Upper lobe of left lung (tissue), 6 donors: Measurements from ENCODE around the gene COBLL1. TPM values are rescaled to one million over a fixed set of nuclear protein-coding genes. Genes with fewer than 3 reads are reported as not detected.

Source experiments
- ATAC-seq, 2 donors: fragments of 200-7000 bp; cut with Tn5 transposase; one replicate each; pipeline ENCODE4 v1.9.1; 2022; ENCODE audit warnings: mild to moderate bottlenecking in 2 of 2, moderate library complexity in 2 of 2; ENCODE audit not compliant: low FRiP score in 2 of 2
- DNase-seq, 2 donors: peaks; one replicate each; pipeline ENCODE4 v3.0.0-alpha.2; 2019 to 2020
- H3K27ac ChIP-seq, 4 donors: fragments of 200-600 bp; sonication (generic); one replicate each; pipeline ENCODE4 v1.5.1; 2016 to 2019
- H3K27me3 ChIP-seq, 4 donors: fragments of 200-600 bp; sonication (generic); one replicate each; pipeline ENCODE4 v1.5.1; 2017 to 2019
- H3K36me3 ChIP-seq, 4 donors: fragments of 200-600 bp; sonication (generic); one replicate each; pipeline ENCODE4 v1.5.1; 2016 to 2019
- H3K4me1 ChIP-seq, 4 donors: fragments of 200-600 bp; sonication (generic); one replicate each; pipeline ENCODE4 v1.5.1; 2018 to 2019
- H3K4me3 ChIP-seq, 4 donors: fragments of 200-600 bp; sonication (generic); one replicate each; pipeline ENCODE4 v1.5.1; 2017 to 2019; ENCODE audit warnings: mild to moderate bottlenecking in 2 of 4, moderate library complexity in 1 of 4
- H3K9me3 ChIP-seq, 4 donors: fragments of 200-600 bp; sonication (generic); one replicate each; pipeline ENCODE4 v1.5.1; 2018 to 2019
- CTCF ChIP-seq, 6 experiments: fragments of 450-650 bp in 4 of 6; fragments of 200-600 bp in 2 of 6; sonication (generic) in 2 of 6; IDR thresholded peaks; one replicate each; pipeline ENCODE4 v1.5.1; 2016 to 2019; ENCODE audit warnings: antibody characterized with exemption in 6 of 6
- EP300 ChIP-seq, 4 donors: sonication (generic); formaldehyde crosslinking; IDR thresholded peaks; one replicate each; pipeline ENCODE4 v1.5.1; 2017; ENCODE audit warnings: antibody characterized with exemption in 4 of 4, control low read depth in 2 of 4
- POLR2A ChIP-seq, 4 donors: fragments of 450-650 bp; IDR thresholded peaks; one replicate each; pipeline ENCODE4 v1.5.1; 2016 to 2017; ENCODE audit warnings: antibody characterized with exemption in 4 of 4, mild to moderate bottlenecking in 2 of 4
- POLR2AphosphoS5 ChIP-seq, 2 donors: sonication (generic); formaldehyde crosslinking; IDR thresholded peaks; one replicate each; pipeline ENCODE4 v1.5.1; 2017; ENCODE audit warnings: antibody characterized with exemption in 2 of 2
- WGBS, 2 donors: methylation state at CpG; one replicate each; pipeline ENCODE4 v1.1.5; 2017 to 2018; 5-methylcytosine and 5-hydroxymethylcytosine counted together
- total RNA-seq, 6 donors: library from RNA; depleted of rRNA in 4 of 6; stranded (reverse); fragments of >200 nt in 4 of 6; gene quantifications; one replicate each; pipeline versions ENCODE4 v1.1.0 to v1.2.1, GENCODE V29; 2016 to 2021
- donor health status: DM: no; HTN: no; CAD: no; lungs with moderate emphysema.
- donor health status: DM: no; HTN: yes; CAD: no; lungs with severe emphysema.

Gene COBLL1
- total RNA-seq, 6 donors from 2014 or later = 64.3 to 128 (median 90.1) TPM

- Histone ChIP-seq H3K36me3 (peaks cover 0 to 36% (median 6%) of the 10 kb centered on the region in 4 donors), H3K4me1 (peaks cover 0 to 4% (median 0%) of the 10 kb centered on the region in 4 donors), H3K27ac (no peak overlapping the region), H3K4me3 (no peak overlapping the region), H3K27me3 (no peaks in the 10 kb centered on the region), H3K9me3 (no peaks in the 10 kb centered on the region)
- no peak for ATAC-seq
- no peak for DNase-seq
- no peak for TF ChIP-seq POLR2AphosphoS5 (IDR thresholded peaks at IDR 0.05)
- TF ChIP-seq EP300 (IDR thresholded peaks at IDR 0.05) = no peak
- peak in 5 of 6 experiments; percentile 20 to 43 (median 36) for TF ChIP-seq CTCF (IDR thresholded peaks at IDR 0.05)
- TF ChIP-seq POLR2A (IDR thresholded peaks at IDR 0.05) = no peak
- 66 to 68% methylated on average over 3 of the region's 3 CpGs for WGBS, 2 donors
Measured at GRCh38 chr2:164697688-164698461, 143.7 kb downstream of the COBLL1 start.

- no peaks in the 10 kb centered on the region for H3K27me3 ChIP-seq
- H3K9me3 ChIP-seq = no peaks in the 10 kb centered on the region
- ATAC-seq = no peak
- 80 to 86% methylated on average over 1 of the region's 1 CpG for WGBS, 2 donors
- H3K36me3 ChIP-seq = peaks cover 0 to 47% (median 6%) of the 10 kb centered on the region in 4 donors
- H3K4me1 ChIP-seq = peaks cover 0 to 4% (median 0%) of the 10 kb centered on the region in 4 donors
- H3K27ac ChIP-seq = no peak overlapping the region
- no peak overlapping the region for H3K4me3 ChIP-seq
- DNase-seq = no peak
- no peak for TF ChIP-seq CTCF (IDR thresholded peaks at IDR 0.05)
- no peak for TF ChIP-seq POLR2A (IDR thresholded peaks at IDR 0.05)
- TF ChIP-seq POLR2AphosphoS5 (IDR thresholded peaks at IDR 0.05) = no peak
- TF ChIP-seq EP300 (IDR thresholded peaks at IDR 0.05) = no peak
Measured at GRCh38 chr2:164696634-164697033, 145.0 kb downstream of the COBLL1 start.

- Histone ChIP-seq H3K27ac (no peak overlapping the region), H3K4me3 (no peak overlapping the region), H3K27me3 (no peaks in the 10 kb centered on the region), H3K4me1 (peaks cover 0 to 4% (median 0%) of the 10 kb centered on the region in 4 donors), H3K36me3 (peaks cover 0 to 53% (median 8%) of the 10 kb centered on the region in 4 donors), H3K9me3 (no peaks in the 10 kb centered on the region)
- 87 to 91% methylated on average over 6 of the region's 6 CpGs for WGBS, 2 donors
- ATAC-seq (no peak), DNase-seq (no peak)
- TF ChIP-seq POLR2AphosphoS5 (IDR thresholded peaks at IDR 0.05) (no peak), CTCF (IDR thresholded peaks at IDR 0.05) (no peak), EP300 (IDR thresholded peaks at IDR 0.05) (no peak), POLR2A (IDR thresholded peaks at IDR 0.05) (no peak)
Measured at GRCh38 chr2:164694275-164694695, 147.3 kb downstream of the COBLL1 start.

GRCh38 chr2:164693834-164694233 is 147.8 kb downstream of the COBLL1 start:
- no peak for TF ChIP-seq POLR2AphosphoS5 (IDR thresholded peaks at IDR 0.05)
- TF ChIP-seq CTCF (IDR thresholded peaks at IDR 0.05) = no peak
- TF ChIP-seq POLR2A (IDR thresholded peaks at IDR 0.05) = no peak
- TF ChIP-seq EP300 (IDR thresholded peaks at IDR 0.05) = no peak
- H3K27ac ChIP-seq = no peak overlapping the region
- H3K36me3 ChIP-seq = peaks cover 0 to 53% (median 8%) of the 10 kb centered on the region in 4 donors

More at GRCh38 chr2:164693834-164694233, 147.8 kb downstream of the COBLL1 start:
- Histone ChIP-seq H3K4me1 (peaks cover 0 to 4% (median 0%) of the 10 kb centered on the region in 4 donors), H3K4me3 (no peak overlapping the region), H3K27me3 (no peaks in the 10 kb centered on the region), H3K9me3 (no peaks in the 10 kb centered on the region)
- DNase-seq = no peak
- ATAC-seq = no peak
